A549 (cell line): ENCODE data around the gene FOXJ3. TPM values are rescaled to one million over a fixed set of nuclear protein-coding genes. Genes with fewer than 3 reads are reported as not detected.

Experiments
- ATAC-seq, 2 experiments: fragments of 200-7000 bp in 1 of 2; fragments of >200 bp in 1 of 2; cut with Nextera tagmentation in 1 of 2; cut with Tn5 transposase in 1 of 2; 3 replicates each; pipeline versions ENCODE4 v1.8.0 to v1.9.1; 2018 to 2020; ENCODE audit warnings: mild to moderate bottlenecking in 1 of 2, moderate library complexity in 1 of 2
- CTCF ChIA-PET: fragments of 300-600 bp; sonication (Branson Sonifier 250); formaldehyde crosslinking; extraction: SDS; loops from one replicate; lab custom pipeline; 2021; ENCODE audit warnings: antibody characterized with exemption, inconsistent platforms; lab: Yijun Ruan, JAX
- POLR2A ChIA-PET: fragments of 350-600 bp; formaldehyde crosslinking; extraction: SDS; loops from one replicate; lab custom pipeline; 2021; ENCODE audit warnings: antibody characterized with exemption, inconsistent platforms; lab: Yijun Ruan, JAX
- DNase-seq, 2 experiments: peaks; one replicate each; pipeline versions ENCODE4 v3.0.0 to v3.0.0-alpha.2; 2011 to 2016; ENCODE audit warnings: low read depth in 1 of 2, low spot score in 1 of 2
- FAIRE-seq: peaks from 2 replicates; lab custom pipeline; 2011; peaks lifted over from hg19 to GRCh38; lab: Jason Lieb, UNC
- H3K27ac ChIP-seq, 2 experiments: fragments of >200 bp; sonication (Bioruptor Twin); formaldehyde crosslinking; 3 replicates each; pipeline ENCODE4 v1.5.1; 2016 to 2017
- H3K4me1 ChIP-seq: fragments of >200 bp; sonication (Bioruptor Twin); formaldehyde crosslinking; 3 replicates; pipeline ENCODE4 v1.6.1; 2016
- H3K4me2 ChIP-seq: fragments of >200 bp; sonication (Bioruptor Twin); formaldehyde crosslinking; 3 replicates; pipeline ENCODE4 v1.6.1; 2016
- H3K4me3 ChIP-seq: fragments of >200 bp; sonication (Bioruptor Twin); formaldehyde crosslinking; 3 replicates; pipeline ENCODE4 v1.5.1; 2016
- H3K9me3 ChIP-seq: fragments of >200 bp; sonication (Bioruptor Twin); formaldehyde crosslinking; 3 replicates; pipeline ENCODE4 v1.6.1; 2016
- BHLHE40 ChIP-seq: IDR thresholded peaks from 2 replicates; pipeline ENCODE4 v1.6.1; 2012; ENCODE audit warnings: low read depth, low read length, inconsistent platforms
- CBX2 ChIP-seq: fragments of 200-600 bp; sonication (generic); IDR thresholded peaks from 2 replicates; pipeline ENCODE4 v1.6.1; 2016; ENCODE audit warnings: low read depth, mild to moderate bottlenecking, borderline replicate concordance
- CHD2 ChIP-seq: fragments of 150-350 bp; IDR thresholded peaks from 2 replicates; pipeline ENCODE4 v1.6.1; 2014; ENCODE audit warnings: low read length; ENCODE audit not compliant: partially characterized antibody
- EHF ChIP-seq: fragments of 250-450 bp; sonication (Bioruptor Pico); IDR thresholded peaks from 2 replicates; pipeline ENCODE4 v1.5.0; 2020; ENCODE audit warnings: mild to moderate bottlenecking
- EHMT2 ChIP-seq: fragments of 200-600 bp; sonication (generic); IDR thresholded peaks from 2 replicates; pipeline ENCODE4 v1.6.1; 2016; ENCODE audit warnings: antibody characterized with exemption, low read depth, mild to moderate bottlenecking, moderate library complexity
- ESRRA ChIP-seq: fragments of 150-350 bp; IDR thresholded peaks from 2 replicates; pipeline ENCODE4 v1.6.1; 2014; ENCODE audit warnings: mild to moderate bottlenecking, low read length, borderline replicate concordance
- FOSB ChIP-seq: fragments of 250-450 bp; sonication (Bioruptor Pico); IDR thresholded peaks from 2 replicates; pipeline ENCODE4 v1.5.0; 2020; ENCODE audit warnings: mild to moderate bottlenecking, moderate library complexity
- FOXS1 ChIP-seq: fragments of 250-450 bp; sonication (Bioruptor Pico); IDR thresholded peaks from 2 replicates; pipeline ENCODE4 v1.5.0; 2020; ENCODE audit warnings: mild to moderate bottlenecking, moderate library complexity
- GATA3 ChIP-seq: IDR thresholded peaks from 2 replicates; pipeline ENCODE4 v1.6.1; 2012; ENCODE audit warnings: borderline replicate concordance
- HDAC2 ChIP-seq: fragments of 200-600 bp; sonication (generic); IDR thresholded peaks from 2 replicates; pipeline ENCODE4 v1.6.1; 2016
- HEYL ChIP-seq: fragments of 250-450 bp; sonication (Bioruptor Pico); IDR thresholded peaks from 2 replicates; pipeline ENCODE4 v1.8.0; 2021; ENCODE audit warnings: mild to moderate bottlenecking, moderate library complexity
- HOXA7 ChIP-seq: fragments of 250-450 bp; sonication (Bioruptor Pico); IDR thresholded peaks from 2 replicates; pipeline ENCODE4 v1.5.0; 2020; ENCODE audit warnings: mild to moderate bottlenecking, moderate library complexity
- HOXB5 ChIP-seq: fragments of 250-450 bp; sonication (Bioruptor Pico); IDR thresholded peaks from 2 replicates; pipeline ENCODE4 v1.5.0; 2020; ENCODE audit warnings: mild to moderate bottlenecking, moderate library complexity
- KDM1A ChIP-seq: fragments of 200-600 bp; sonication (generic); IDR thresholded peaks from 2 replicates; pipeline ENCODE4 v1.6.1; 2016; ENCODE audit warnings: low read depth, mild to moderate bottlenecking
- KDM5A ChIP-seq: fragments of 200-600 bp; sonication (generic); IDR thresholded peaks from 2 replicates; pipeline ENCODE4 v1.6.1; 2016; ENCODE audit warnings: antibody characterized with exemption, mild to moderate bottlenecking
- NR3C1 ChIP-seq: fragments of >200 bp; sonication (Bioruptor Twin); formaldehyde crosslinking; IDR thresholded peaks from 3 replicates; pipeline ENCODE4 v1.6.1; 2017
- POLR2A ChIP-seq: IDR thresholded peaks from 2 replicates; pipeline ENCODE4 v1.6.1; 2012; ENCODE audit warnings: mild to moderate bottlenecking, low read length
- RARB ChIP-seq: fragments of 250-450 bp; sonication (Bioruptor Pico); IDR thresholded peaks from 2 replicates; pipeline ENCODE4 v1.8.0; 2021; ENCODE audit warnings: mild to moderate bottlenecking, moderate library complexity
- RFX5 ChIP-seq: fragments of 450-650 bp; IDR thresholded peaks from 2 replicates; pipeline ENCODE4 v1.7.1; 2014; ENCODE audit warnings: antibody characterized with exemption, mild to moderate bottlenecking, moderate library complexity
- TFCP2L1 ChIP-seq: fragments of 250-450 bp; sonication (Bioruptor Pico); IDR thresholded peaks from 2 replicates; pipeline ENCODE4 v1.5.0; 2021; ENCODE audit warnings: mild to moderate bottlenecking
- ZC3H11A ChIP-seq: fragments of 450-650 bp; IDR thresholded peaks from 2 replicates; pipeline ENCODE4 v1.6.1; 2014; ENCODE audit warnings: antibody characterized with exemption, mild to moderate bottlenecking
- ZNF302 ChIP-seq: fragments of 250-450 bp; sonication (Bioruptor Pico); IDR thresholded peaks from 2 replicates; pipeline ENCODE4 v1.9.0; 2021; ENCODE audit warnings: inconsistent platforms, mild to moderate bottlenecking, moderate library complexity
- ZSCAN20 ChIP-seq: fragments of 250-450 bp; sonication (Bioruptor Pico); IDR thresholded peaks from 2 replicates; pipeline ENCODE4 v1.8.0; 2022; ENCODE audit warnings: mild to moderate bottlenecking, moderate library complexity
- WGBS: methylation state at CpG from one replicate; pipeline ENCODE4 v1.1.6; 2017; ENCODE audit errors: missing lambda C conversion rate; 5-methylcytosine and 5-hydroxymethylcytosine counted together
- polyA plus RNA-seq, 4 experiments: library from polyadenylated mRNA; depleted of rRNA in 3 of 4; stranded (reverse); fragments of >200 nt; fragmentation: RNase III in 1 of 4; extraction: RNeasy Plus Mini Kit Qiagen cat#74134 plus additional on column Dnase treatment in 1 of 4; gene quantifications; 2 replicates in 3 of 4; 3 replicates in 1 of 4; pipeline ENCODE4 v1.2.3, GENCODE V29; 2011 to 2017
- TF ChIP-seq, protein P1 (sequence below): fragments of >200 bp; sonication (Bioruptor Twin); formaldehyde crosslinking; IDR thresholded peaks from 3 replicates; pipeline ENCODE4 v1.6.1; 2016
- TF ChIP-seq, protein P2 (sequence below): fragments of 250-450 bp; sonication (Bioruptor Pico); IDR thresholded peaks from 2 replicates; pipeline ENCODE4 v1.5.0; 2020; ENCODE audit warnings: low read depth, mild to moderate bottlenecking, moderate library complexity
- TF ChIP-seq, protein P3 (sequence below): IDR thresholded peaks from 2 replicates; pipeline ENCODE4 v1.6.1; 2012

The FOXJ3 gene
- polyA plus RNA-seq, 2 of the 4 experiments (the other 2 are of a cell fraction), result 16.8 to 45.0 TPM

DNA sequence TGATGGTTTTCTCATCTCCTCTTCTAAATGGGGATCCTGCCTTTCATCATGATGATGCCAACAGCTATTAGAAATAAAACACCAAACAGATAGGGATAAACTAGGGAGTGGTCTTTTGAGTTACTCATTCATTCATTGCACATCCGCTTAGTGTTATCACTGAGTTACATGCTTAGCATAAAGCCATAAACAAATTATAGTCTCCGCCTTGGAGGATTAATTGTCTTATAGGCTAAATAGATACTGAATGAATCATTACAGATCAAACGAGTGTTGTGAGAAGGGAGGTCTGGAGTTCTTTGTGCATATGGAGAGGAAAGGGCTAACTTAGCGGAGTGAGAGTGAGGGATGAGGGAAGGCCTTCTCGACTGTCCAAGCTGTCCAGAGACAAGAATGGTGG is 201.6 kb downstream of the FOXJ3 start:
- CTCF ChIA-PET, result interaction anchor here (1.1 kb wide), 1 partner anchor 617 kb away, joined by 3 read pairs; no protein-coding TSS in a partner anchor

DNA sequence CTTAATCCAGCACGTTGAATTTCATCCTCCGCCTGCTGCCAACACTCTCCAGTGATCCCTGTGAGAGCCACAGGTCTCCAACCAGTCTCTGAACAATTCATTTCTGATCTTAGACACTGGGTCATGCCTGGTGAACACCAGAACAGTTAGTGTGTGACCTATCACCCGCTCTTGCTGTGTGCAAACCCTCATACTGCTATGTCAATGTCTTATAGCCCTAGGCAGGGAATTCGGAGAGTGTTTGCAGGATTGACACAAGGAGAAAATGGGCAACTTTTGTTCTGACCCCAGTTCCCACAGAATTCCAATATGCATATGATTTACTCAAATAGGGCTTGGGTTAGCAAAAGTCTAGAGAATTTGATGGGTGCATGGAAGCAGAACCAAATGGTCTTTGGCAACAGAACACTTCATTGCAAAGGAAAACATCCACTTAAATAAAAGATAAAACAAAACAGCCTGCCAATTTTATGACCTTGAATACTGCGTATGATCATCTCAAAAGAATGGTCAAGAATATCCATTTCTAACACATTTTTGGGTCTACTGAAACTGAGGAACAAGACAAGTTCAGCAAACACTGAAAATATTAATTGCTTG is 204.9 kb downstream of the FOXJ3 start:
- CTCF ChIA-PET, result interaction anchor here (1.6 kb wide), 1 partner anchor 44 kb away, joined by 4 read pairs; no protein-coding TSS in a partner anchor
- Histone ChIP-seq H3K27ac (no peak overlapping the region), H3K9me3 (no peaks in the 10 kb centered on the region), H3K4me1 (no peaks in the 10 kb centered on the region), H3K4me3 (no peak overlapping the region), H3K4me2 (no peak overlapping the region)
- DNase-seq (no peak), FAIRE-seq (no peak), ATAC-seq (no peak)
- POLR2A ChIA-PET, result no interaction called here
- WGBS, result 68% methylated on average over 4 of the region's 5 CpGs
- no peak for TF ChIP-seq HDAC2
- TF ChIP-seq KDM1A, result no peak
- TF ChIP-seq HOXB5 (CRISPR knock-in tag), result no peak
- no peak for TF ChIP-seq GATA3
- no peak for TF ChIP-seq ZC3H11A
- TF ChIP-seq HEYL (CRISPR knock-in tag), result no peak
- no peak for TF ChIP-seq NR3C1
- TF ChIP-seq TFCP2L1, result no peak
- no peak for TF ChIP-seq EHF
- no peak for TF ChIP-seq FOSB (CRISPR knock-in tag)
- TF ChIP-seq, protein P1, sequence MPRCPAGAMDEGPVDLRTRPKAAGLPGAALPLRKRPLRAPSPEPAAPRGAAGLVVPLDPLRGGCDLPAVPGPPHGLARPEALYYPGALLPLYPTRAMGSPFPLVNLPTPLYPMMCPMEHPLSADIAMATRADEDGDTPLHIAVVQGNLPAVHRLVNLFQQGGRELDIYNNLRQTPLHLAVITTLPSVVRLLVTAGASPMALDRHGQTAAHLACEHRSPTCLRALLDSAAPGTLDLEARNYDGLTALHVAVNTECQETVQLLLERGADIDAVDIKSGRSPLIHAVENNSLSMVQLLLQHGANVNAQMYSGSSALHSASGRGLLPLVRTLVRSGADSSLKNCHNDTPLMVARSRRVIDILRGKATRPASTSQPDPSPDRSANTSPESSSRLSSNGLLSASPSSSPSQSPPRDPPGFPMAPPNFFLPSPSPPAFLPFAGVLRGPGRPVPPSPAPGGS, result no peak
- TF ChIP-seq RFX5, result no peak
- TF ChIP-seq FOXS1 (CRISPR knock-in tag), result no peak
- no peak for TF ChIP-seq HOXA7 (CRISPR knock-in tag)

More for the DNA sequence above, 201.6 kb downstream of the FOXJ3 start:
- 67% methylated on average over 5 of the region's 5 CpGs for WGBS
- DNase-seq, result no peak
- Histone ChIP-seq H3K9me3 (no peaks in the 10 kb centered on the region), H3K27ac (no peak overlapping the region), H3K4me3 (no peak overlapping the region), H3K4me2 (no peak overlapping the region), H3K4me1 (no peaks in the 10 kb centered on the region)
- no peak for ATAC-seq
- FAIRE-seq, result no peak
- TF ChIP-seq, protein P2, sequence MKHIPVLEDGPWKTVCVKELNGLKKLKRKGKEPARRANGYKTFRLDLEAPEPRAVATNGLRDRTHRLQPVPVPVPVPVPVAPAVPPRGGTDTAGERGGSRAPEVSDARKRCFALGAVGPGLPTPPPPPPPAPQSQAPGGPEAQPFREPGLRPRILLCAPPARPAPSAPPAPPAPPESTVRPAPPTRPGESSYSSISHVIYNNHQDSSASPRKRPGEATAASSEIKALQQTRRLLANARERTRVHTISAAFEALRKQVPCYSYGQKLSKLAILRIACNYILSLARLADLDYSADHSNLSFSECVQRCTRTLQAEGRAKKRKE, result no peak
- TF ChIP-seq EHMT2, result no peak
- TF ChIP-seq KDM5A, result no peak
- no peak for TF ChIP-seq BHLHE40
- TF ChIP-seq EHF, result no peak
- TF ChIP-seq CBX2, result no peak
- no peak for TF ChIP-seq RARB (CRISPR knock-in tag)
- TF ChIP-seq ZNF302, result no peak
- no peak for TF ChIP-seq POLR2A
- TF ChIP-seq ZSCAN20 (CRISPR knock-in tag), result no peak
- POLR2A ChIA-PET, result no interaction called here

DNA sequence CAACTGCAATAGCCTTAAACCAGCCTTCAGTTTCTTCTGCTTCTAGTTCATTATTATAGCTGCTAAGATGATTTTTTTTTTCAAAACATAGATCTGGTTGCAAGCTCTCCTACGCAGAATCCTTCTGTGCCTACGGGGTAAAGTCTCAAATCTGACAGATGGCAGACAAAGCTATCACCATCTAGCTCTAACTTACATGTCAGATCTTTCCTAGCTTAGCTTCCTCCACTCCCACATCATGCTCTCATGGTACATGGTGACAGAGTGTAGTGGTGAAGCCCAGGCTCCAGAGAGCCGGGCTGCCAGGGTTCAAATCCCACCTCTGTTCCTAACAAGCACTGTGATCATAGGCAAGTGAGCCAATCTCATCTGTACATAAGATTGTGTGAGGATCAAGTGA is 206.1 kb downstream of the FOXJ3 start:
- ChIA-PET CTCF (no interaction called here), POLR2A (no interaction called here)
- no peak overlapping the region for H3K4me2 ChIP-seq
- WGBS, result 32% methylated on average over 3 of the region's 3 CpGs
- no peak overlapping the region for H3K4me3 ChIP-seq
- no peaks in the 10 kb centered on the region for H3K4me1 ChIP-seq
- FAIRE-seq (no peak), DNase-seq (no peak), ATAC-seq (no peak)
- TF ChIP-seq, protein P3, sequence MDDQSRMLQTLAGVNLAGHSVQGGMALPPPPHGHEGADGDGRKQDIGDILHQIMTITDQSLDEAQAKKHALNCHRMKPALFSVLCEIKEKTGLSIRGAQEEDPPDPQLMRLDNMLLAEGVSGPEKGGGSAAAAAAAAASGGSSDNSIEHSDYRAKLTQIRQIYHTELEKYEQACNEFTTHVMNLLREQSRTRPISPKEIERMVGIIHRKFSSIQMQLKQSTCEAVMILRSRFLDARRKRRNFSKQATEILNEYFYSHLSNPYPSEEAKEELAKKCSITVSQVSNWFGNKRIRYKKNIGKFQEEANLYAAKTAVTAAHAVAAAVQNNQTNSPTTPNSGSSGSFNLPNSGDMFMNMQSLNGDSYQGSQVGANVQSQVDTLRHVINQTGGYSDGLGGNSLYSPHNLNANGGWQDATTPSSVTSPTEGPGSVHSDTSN, result no peak
- no peak for TF ChIP-seq ESRRA
- TF ChIP-seq CHD2, result no peak
- H3K9me3 ChIP-seq, result no peaks in the 10 kb centered on the region
- no peak overlapping the region for H3K27ac ChIP-seq
